GM12891 (cell line): ENCODE results near the gene DLK2.

ENCODE experiments used
- PAX5 ChIP-seq: IDR thresholded peaks from 2 replicates; pipeline ENCODE4 v1.6.1; 2011; ENCODE audit warnings: low read length, moderate library complexity, mild to moderate bottlenecking; ENCODE audit not compliant: insufficient read depth, severe bottlenecking
- POLR2A ChIP-seq: IDR thresholded peaks from 2 replicates; pipeline ENCODE4 v1.6.1; 2011; ENCODE audit warnings: low read depth, low read length, control low read depth

DNA sequence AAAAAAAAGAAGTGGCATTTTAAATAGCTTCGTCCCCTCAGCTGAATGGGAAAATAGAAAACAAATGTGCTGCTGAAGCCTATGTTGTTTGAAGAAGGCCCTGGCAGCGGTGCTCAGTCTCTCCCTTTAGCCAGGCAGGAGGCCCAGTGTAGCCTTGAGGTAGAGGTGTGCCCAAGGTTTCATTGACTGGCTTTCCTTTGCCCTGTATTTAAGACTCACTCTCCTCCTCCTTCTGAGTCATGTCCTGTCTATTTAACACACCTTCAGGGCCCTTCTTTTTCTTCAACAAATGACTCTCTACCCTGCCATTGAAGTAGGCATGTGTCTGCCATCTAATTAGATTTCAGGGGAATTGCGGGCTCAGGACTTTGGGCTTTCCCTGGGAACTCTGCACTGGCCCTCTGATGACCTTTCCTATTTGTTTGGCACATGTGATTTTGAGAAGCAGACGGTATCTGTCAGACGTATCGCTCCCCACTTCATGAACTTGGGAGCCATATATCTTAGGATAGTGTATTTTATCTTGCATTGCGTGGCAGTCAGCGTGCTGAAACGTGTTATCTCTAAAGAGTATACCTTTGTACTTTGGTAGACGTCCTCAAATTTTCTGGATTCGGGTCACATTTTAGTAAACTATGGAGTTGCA, 26.4 kb upstream of the DLK2 start:
- TF ChIP-seq POLR2A: no peak
- no peak for TF ChIP-seq PAX5
